ENCODE measurements around the gene ARG2. TPM values are rescaled to one million over a fixed set of nuclear protein-coding genes. Genes with fewer than 3 reads are reported as not detected.
"Not testable (repeated sequence)": the region's sequence is repeated elsewhere in the genome, so short reads cannot be mapped to it uniquely, and the experiment has no call there.

ARG2 gene
- total RNA-seq, 2 experiments from 2014 or later, result 1.3 to 2.6 TPM

GRCh38 chr14:67579040-67579439 is 40.7 kb upstream of the ARG2 start:
- ATAC-seq (ENCODE audit: low read depth) (no peak), DNase-seq (peak; percentile 24)
- H3K36me3 Mint-ChIP-seq, result no peaks in the 10 kb centered on the region
- peaks cover 3% of the 10 kb centered on the region for H3K4me1 Mint-ChIP-seq
- H3K27ac Mint-ChIP-seq, result no peak overlapping the region
- H3K9me3 Mint-ChIP-seq, result no peaks in the 10 kb centered on the region
- no peak overlapping the region for H3K4me3 Mint-ChIP-seq
- H3K27me3 Mint-ChIP-seq, result no peaks in the 10 kb centered on the region
- POLR2A ChIA-PET, result no interaction called here

GRCh38 chr14:67579636-67580035 is 40.1 kb upstream of the ARG2 start:
- POLR2A ChIA-PET, result no interaction called here
- Mint-ChIP-seq H3K27me3 (no peaks in the 10 kb centered on the region), H3K36me3 (no peaks in the 10 kb centered on the region), H3K27ac (no peak overlapping the region), H3K4me3 (no peak overlapping the region), H3K4me1 (peaks cover 3% of the 10 kb centered on the region), H3K9me3 (no peaks in the 10 kb centered on the region)
- ATAC-seq (ENCODE audit: low read depth) (no peak), DNase-seq (peak; percentile 13)

- DNase-seq (no peak), ATAC-seq (ENCODE audit: low read depth) (no peak)
- no peak overlapping the region for H3K27ac Mint-ChIP-seq
- POLR2A ChIA-PET, result interaction anchor here (2.1 kb wide), 1 partner anchor 20 kb away, joined by 6 read pairs; the partner anchor contains the start of gene PIGH
- H3K4me3 Mint-ChIP-seq, result no peak overlapping the region
- no peaks in the 10 kb centered on the region for H3K9me3 Mint-ChIP-seq
- no peaks in the 10 kb centered on the region for H3K27me3 Mint-ChIP-seq
- H3K4me1 Mint-ChIP-seq, result peaks cover 3% of the 10 kb centered on the region
- H3K36me3 Mint-ChIP-seq, result no peaks in the 10 kb centered on the region
These were observed 39.2 kb upstream of the ARG2 start for GRCh38 chr14:67580336-67581171.

- Mint-ChIP-seq H3K27ac (peak overlapping the region; percentile 5), H3K36me3 (no peaks in the 10 kb centered on the region), H3K9me3 (no peaks in the 10 kb centered on the region), H3K4me1 (peaks cover 3% of the 10 kb centered on the region), H3K4me3 (no peak overlapping the region), H3K27me3 (no peaks in the 10 kb centered on the region)
- POLR2A ChIA-PET, result interaction anchor here (2.1 kb wide), 1 partner anchor 18 kb away, joined by 6 read pairs; the partner anchor contains the start of gene PIGH
- ATAC-seq (ENCODE audit: low read depth) (no peak), DNase-seq (no peak)
These were observed 38.1 kb upstream of the ARG2 start for GRCh38 chr14:67581643-67582042.

GRCh38 chr14:67582061-67582460 is 37.7 kb upstream of the ARG2 start:
- H3K27ac Mint-ChIP-seq, result no peak overlapping the region
- ATAC-seq (ENCODE audit: low read depth) (no peak), DNase-seq (no peak)
- POLR2A ChIA-PET, result interaction anchor here (2.1 kb wide), 1 partner anchor 18 kb away, joined by 6 read pairs; the partner anchor contains the start of gene PIGH
- no peaks in the 10 kb centered on the region for H3K36me3 Mint-ChIP-seq
- no peaks in the 10 kb centered on the region for H3K27me3 Mint-ChIP-seq
- H3K4me1 Mint-ChIP-seq, result peaks cover 3% of the 10 kb centered on the region
- H3K9me3 Mint-ChIP-seq, result no peaks in the 10 kb centered on the region
- H3K4me3 Mint-ChIP-seq, result no peak overlapping the region

GRCh38 chr14:67583711-67584644 is 35.7 kb upstream of the ARG2 start:
- Mint-ChIP-seq H3K9me3 (no peaks in the 10 kb centered on the region), H3K27me3 (no peaks in the 10 kb centered on the region), H3K36me3 (no peaks in the 10 kb centered on the region), H3K4me3 (no peak overlapping the region), H3K27ac (no peak overlapping the region), H3K4me1 (peaks cover 3% of the 10 kb centered on the region)
- DNase-seq (no peak), ATAC-seq (ENCODE audit: low read depth) (peak; percentile 57)
- POLR2A ChIA-PET, result no interaction called here

GRCh38 chr14:67584978-67585377 is 34.7 kb upstream of the ARG2 start:
- no peak for DNase-seq
- no peak for ATAC-seq (ENCODE audit: low read depth)
- Mint-ChIP-seq H3K27me3 (no peaks in the 10 kb centered on the region), H3K27ac (no peak overlapping the region), H3K4me1 (peaks cover 3% of the 10 kb centered on the region), H3K36me3 (peaks cover 2% of the 10 kb centered on the region), H3K4me3 (no peak overlapping the region), H3K9me3 (no peaks in the 10 kb centered on the region)
- POLR2A ChIA-PET, result no interaction called here

- no peaks in the 10 kb centered on the region for H3K9me3 Mint-ChIP-seq
- no peaks in the 10 kb centered on the region for H3K27me3 Mint-ChIP-seq
- POLR2A ChIA-PET, result interaction anchor here (1.4 kb wide), 1 partner anchor 13 kb away, joined by 5 read pairs; the partner anchor contains the start of gene PIGH
- no peak overlapping the region for H3K27ac Mint-ChIP-seq
- H3K36me3 Mint-ChIP-seq, result peaks cover 3% of the 10 kb centered on the region
- no peak for ATAC-seq (ENCODE audit: low read depth)
- peaks cover 3% of the 10 kb centered on the region for H3K4me1 Mint-ChIP-seq
- no peak overlapping the region for H3K4me3 Mint-ChIP-seq
- DNase-seq, result no peak
These were observed 33.4 kb upstream of the ARG2 start for GRCh38 chr14:67586369-67586768.

GRCh38 chr14:67589204-67589770 is 30.4 kb upstream of the ARG2 start:
- H3K36me3 Mint-ChIP-seq, result peaks cover 8% of the 10 kb centered on the region
- POLR2A ChIA-PET, result interaction anchor here (1.4 kb wide), 1 partner anchor 11 kb away, joined by 4 read pairs; the partner anchor contains the start of gene PIGH

GRCh38 chr14:67593650-67594049 is 26.1 kb upstream of the ARG2 start:
- H3K9me3 Mint-ChIP-seq; H3K27ac Mint-ChIP-seq; H3K27me3 Mint-ChIP-seq; H3K4me3 Mint-ChIP-seq; DNase-seq; POLR2A ChIA-PET; H3K36me3 Mint-ChIP-seq; ATAC-seq (ENCODE audit: low read depth); H3K4me1 Mint-ChIP-seq: not testable (repeated sequence)

More at GRCh38 chr14:67589204-67589770, 30.4 kb upstream of the ARG2 start:
- H3K27ac Mint-ChIP-seq, result no peak overlapping the region
- ATAC-seq (ENCODE audit: low read depth), result no peak
- no peaks in the 10 kb centered on the region for H3K27me3 Mint-ChIP-seq
- no peak for DNase-seq
- H3K4me3 Mint-ChIP-seq, result no peak overlapping the region
- no peaks in the 10 kb centered on the region for H3K4me1 Mint-ChIP-seq
- H3K9me3 Mint-ChIP-seq, result no peaks in the 10 kb centered on the region

- H3K9me3 Mint-ChIP-seq, result peaks cover 1% of the 10 kb centered on the region
- POLR2A ChIA-PET, result interaction anchor here (0.8 kb wide), 1 partner anchor 99 kb away, joined by 3 read pairs; no protein-coding TSS in a partner anchor
- peaks cover 18% of the 10 kb centered on the region for H3K4me1 Mint-ChIP-seq
- H3K27ac Mint-ChIP-seq, result no peak overlapping the region
- DNase-seq (no peak), ATAC-seq (ENCODE audit: low read depth) (no peak)
- no peaks in the 10 kb centered on the region for H3K27me3 Mint-ChIP-seq
- peaks cover 7% of the 10 kb centered on the region for H3K36me3 Mint-ChIP-seq
- no peak overlapping the region for H3K4me3 Mint-ChIP-seq
These were observed 24.3 kb upstream of the ARG2 start for GRCh38 chr14:67595392-67595791.

- ATAC-seq (ENCODE audit: low read depth) (peak; percentile 99), DNase-seq (peak; percentile 98)
- peak within 1 kb of the TSS; percentile 94 for H3K27ac Mint-ChIP-seq
- no peaks in the 10 kb centered on the region for H3K27me3 Mint-ChIP-seq
- H3K4me3 Mint-ChIP-seq, result peak within 1 kb of the TSS; percentile 94
- peaks cover 1% of the 10 kb centered on the region for H3K9me3 Mint-ChIP-seq
- H3K36me3 Mint-ChIP-seq, result peaks cover 1% of the 10 kb centered on the region
- POLR2A ChIA-PET, result interaction anchor here (0.5 to 1.9 kb wide), 14 partner anchors 8 to 1216 kb away, joined by 3 to 7 read pairs (median 4); partner anchors contain the start of gene ARG2
- peaks cover 25% of the 10 kb centered on the region for H3K4me1 Mint-ChIP-seq
These were observed 19.8 kb upstream of the ARG2 start, which contains the start of gene PIGH for GRCh38 chr14:67599698-67600561. PIGH (minus strand) TSS chr14:67600268; CDS start chr14:67600203, 65 bp downstream.
